HCT116 (cell line): ENCODE measurements around the gene SLC12A4. TPM values are rescaled to one million over a fixed set of nuclear protein-coding genes. Genes with fewer than 3 reads are reported as not detected.
"Not testable (repeated sequence)": the region's sequence is repeated elsewhere in the genome, so short reads cannot be mapped to it uniquely, and the experiment has no call there.

ENCODE experiments used
- ATAC-seq: fragments of 200-7000 bp; cut with Tn5 transposase; 2 replicates; pipeline ENCODE4 v1.9.1; 2020; ENCODE audit warnings: mild to moderate bottlenecking, moderate library complexity
- BruUV-seq: library from RNA; stranded (reverse); fragments of 400-500 nt; replicated peaks from 2 replicates; lab custom pipeline; 2021; lab: Mats Ljungman, UMichigan
- CTCF ChIA-PET: fragments of 300-600 bp; sonication (Branson Sonifier 250); formaldehyde crosslinking; loops from one replicate; lab custom pipeline; 2021; ENCODE audit warnings: antibody characterized with exemption; lab: Charles Lee
- POLR2A ChIA-PET: fragments of 300-600, 350-600 bp; sonication (Branson Sonifier 250); formaldehyde crosslinking; loops from one replicate; lab custom pipeline; 2021; ENCODE audit warnings: antibody characterized with exemption; lab: Charles Lee
- RAD21 ChIA-PET, 2 experiments: fragments of 300-600 bp; sonication (Branson Sonifier 250); formaldehyde crosslinking; loops; one replicate each; lab custom pipeline; 2023; ENCODE audit warnings: low total read pairs in 2 of 2; ENCODE audit not compliant: uncharacterized antibody in 2 of 2, unreplicated experiment in 2 of 2, low non-redundant PET in 1 of 2; lab: Charles Lee
- DNase-seq: peaks from one replicate; pipeline ENCODE4 v3.0.0-alpha.2; 2010; ENCODE audit warnings: low read depth, low spot score
- H2AFZ ChIP-seq: fragments of 200-600 bp; shearing (Covaris generic), sonication (generic); 2 replicates; pipeline ENCODE4 v1.6.1; 2017; ENCODE audit warnings: low read depth, mixed run types, mixed read lengths, antibody characterized with exemption, low read length; ENCODE audit not compliant: poor library complexity, severe bottlenecking
- H3K27ac ChIP-seq: 2 replicates; pipeline ENCODE4 v1.5.1; 2012; ENCODE audit warnings: low read depth, low read length
- H3K27me3 ChIP-seq: fragments of 200-600 bp; sonication (generic); 2 replicates; pipeline ENCODE4 v1.6.1; 2016; ENCODE audit warnings: mixed run types, low read length, mixed read lengths; ENCODE audit not compliant: insufficient read depth
- H3K36me3 ChIP-seq, 2 experiments: fragments of 200-500 bp in 1 of 2; fragments of 200-600 bp in 1 of 2; sonication (Bioruptor generic) in 1 of 2; sonication (generic) in 1 of 2; 2 replicates each; pipeline versions ENCODE4 v1.5.1 to v1.6.1; 2014 to 2016; ENCODE audit warnings: low read length in 2 of 2, inconsistent platforms in 1 of 2, mixed read lengths in 1 of 2, mixed run types in 1 of 2; ENCODE audit not compliant: insufficient read depth in 2 of 2, control insufficient read depth in 1 of 2
- H3K4me1 ChIP-seq, 2 experiments: fragments of 200-600 bp in 1 of 2; sonication (generic) in 1 of 2; 2 replicates each; pipeline versions ENCODE4 v1.5.1 to v1.6.1; 2012 to 2017; ENCODE audit warnings: low read length in 2 of 2, inconsistent platforms in 1 of 2, mild to moderate bottlenecking in 1 of 2, mixed read lengths in 1 of 2, mixed run types in 1 of 2, moderate library complexity in 1 of 2; ENCODE audit not compliant: insufficient read depth in 2 of 2, control insufficient read depth in 1 of 2
- H3K4me2 ChIP-seq: fragments of 200-600 bp; sonication (generic); 2 replicates; pipeline ENCODE4 v1.6.1; 2017; ENCODE audit warnings: mixed run types, low read length, mixed read lengths
- H3K4me3 ChIP-seq, 2 experiments: fragments of 200-600 bp in 1 of 2; sonication (generic) in 1 of 2; replicated peaks in 1 of 2; 2 replicates each; pipeline ENCODE4 v1.5.1; 2011 to 2016; ENCODE audit warnings: low read length in 2 of 2, control low read depth in 1 of 2, low read depth in 1 of 2, mild to moderate bottlenecking in 1 of 2, mixed read lengths in 1 of 2, mixed run types in 1 of 2
- H3K79me2 ChIP-seq: fragments of 200-600 bp; sonication (generic); 2 replicates; pipeline ENCODE4 v1.6.1; 2017; ENCODE audit warnings: mild to moderate bottlenecking, mixed run types, low read length, moderate library complexity, mixed read lengths; ENCODE audit not compliant: insufficient read depth
- H3K9ac ChIP-seq: fragments of 200-600 bp; sonication (generic); 2 replicates; pipeline ENCODE4 v1.6.1; 2016; ENCODE audit warnings: low read length, mixed read lengths
- H3K9me2 ChIP-seq: fragments of 200-600 bp; sonication (generic), shearing (Covaris generic); 2 replicates; pipeline ENCODE4 v1.6.1; 2017; ENCODE audit warnings: mixed run types, mild to moderate bottlenecking, moderate library complexity; ENCODE audit not compliant: insufficient read depth
- H3K9me3 ChIP-seq, 2 experiments: fragments of 200-500 bp in 1 of 2; fragments of 200-600 bp in 1 of 2; sonication (Bioruptor generic) in 1 of 2; sonication (generic) in 1 of 2; 2 replicates each; pipeline ENCODE4 v1.6.1; 2014 to 2017; ENCODE audit warnings: low read length in 2 of 2, mixed read lengths in 2 of 2, inconsistent platforms in 1 of 2, low read depth in 1 of 2, mild to moderate bottlenecking in 1 of 2, mixed run types in 1 of 2, moderate library complexity in 1 of 2; ENCODE audit not compliant: control insufficient read depth in 1 of 2, insufficient read depth in 1 of 2
- H4K20me1 ChIP-seq: fragments of 200-600 bp; sonication (generic), shearing (Covaris generic); 2 replicates; pipeline ENCODE4 v1.6.1; 2017; ENCODE audit warnings: mixed run types, mild to moderate bottlenecking, moderate library complexity; ENCODE audit not compliant: insufficient read depth
- EGR1 ChIP-seq: IDR thresholded peaks from 2 replicates; pipeline ENCODE4 v1.6.1; 2012; ENCODE audit warnings: low read depth
- EZH2 ChIP-seq: fragments of 200-600 bp; sonication (generic); IDR thresholded peaks from 2 replicates; pipeline ENCODE4 v1.6.1; 2017; ENCODE audit warnings: antibody characterized with exemption, mixed run types
- JUND ChIP-seq: IDR thresholded peaks from 2 replicates; pipeline ENCODE4 v1.6.1; 2012
- TCF7L2 ChIP-seq: IDR thresholded peaks from 2 replicates; pipeline ENCODE4 v1.7.0; 2011; ENCODE audit warnings: borderline replicate concordance, inconsistent platforms; ENCODE audit not compliant: insufficient read depth, insufficient read length; ENCODE audit errors: extremely low read depth
- ZBTB33 ChIP-seq: IDR thresholded peaks from 2 replicates; pipeline ENCODE4 v1.6.1; 2011; ENCODE audit warnings: mild to moderate bottlenecking, low read length, moderate library complexity; ENCODE audit not compliant: insufficient replicate concordance; ENCODE audit errors: extremely low read depth
- ZNF274 ChIP-seq: fragments of 200-500 bp; sonication (Bioruptor generic); IDR thresholded peaks from 2 replicates; pipeline ENCODE4 v1.6.1; 2014; ENCODE audit warnings: mild to moderate bottlenecking, low read depth, low read length, inconsistent platforms
- intact Hi-C: fragments of 100-400 bp; cut with micrococcal nuclease; formaldehyde crosslinking; loops from 2 replicates; pipeline ENCODE4 v1.10.0; 2022
- total RNA-seq: library from RNA; stranded (reverse); gene quantifications from one replicate; pipeline ENCODE4 v1.2.1, GENCODE V29; 2021; ENCODE audit not compliant: unreplicated experiment

SLC12A4 gene
- total RNA-seq, 1 experiment from 2014 or later, result 46.0 TPM

GRCh38 chr16:67915831-67916723, 52.4 kb downstream of the SLC12A4 start (continued):
- TF ChIP-seq ZBTB33 (no peak), TCF7L2 (no peak), EZH2 (no peak), EGR1 (no peak), JUND (no peak), ZNF274 (no peak)

GRCh38 chr16:67915496-67915769, 53.0 kb downstream of the SLC12A4 start:
- BruUV-seq, H3K4me3 ChIP-seq, DNase-seq, H2AFZ ChIP-seq, intact Hi-C loops, H3K9me3 ChIP-seq, POLR2A ChIA-PET, RAD21 ChIA-PET, ATAC-seq, H3K4me2 ChIP-seq, H3K9ac ChIP-seq, H3K27ac ChIP-seq, H4K20me1 ChIP-seq, CTCF ChIA-PET, H3K9me2 ChIP-seq, H3K79me2 ChIP-seq, H3K27me3 ChIP-seq, H3K36me3 ChIP-seq: not testable (repeated sequence)
- H3K4me1 ChIP-seq, result peaks cover 12 to 16% of the 10 kb centered on the region in 2 experiments
